ENCODE data around the gene SMPD1.

The SMPD1 gene

GRCh38 chr11:6400431-6401345 is 10.4 kb downstream of the SMPD1 start:
- Mint-ChIP-seq H3K27ac (no peak overlapping the region), H3K4me1 (peaks cover 33% of the 10 kb centered on the region), H3K27me3 (ENCODE audit: low read depth) (no peaks in the 10 kb centered on the region), H3K9me3 (no peaks in the 10 kb centered on the region), H3K36me3 (ENCODE audit: low read depth) (peaks cover 23% of the 10 kb centered on the region), H3K4me3 (no peak overlapping the region)
- no peak for TF ChIP-seq CTCF (IDR thresholded peaks at IDR 0.05; ENCODE audit: unreplicated experiment in 3 of 3)

GRCh38 chr11:6401464-6401863 is 11.2 kb downstream of the SMPD1 start:
- no peaks in the 10 kb centered on the region for H3K9me3 Mint-ChIP-seq
- peaks cover 36% of the 10 kb centered on the region for H3K4me1 Mint-ChIP-seq
- no peak overlapping the region for H3K4me3 Mint-ChIP-seq
- no peak for TF ChIP-seq CTCF (IDR thresholded peaks at IDR 0.05; ENCODE audit: unreplicated experiment in 3 of 3)
- H3K27me3 Mint-ChIP-seq (ENCODE audit: low read depth), result no peaks in the 10 kb centered on the region
- H3K27ac Mint-ChIP-seq, result no peak overlapping the region
- H3K36me3 Mint-ChIP-seq (ENCODE audit: low read depth), result peaks cover 27% of the 10 kb centered on the region

- no peaks in the 10 kb centered on the region for H3K27me3 Mint-ChIP-seq (ENCODE audit: low read depth)
- peaks cover 24% of the 10 kb centered on the region for H3K36me3 Mint-ChIP-seq (ENCODE audit: low read depth)
- TF ChIP-seq CTCF (IDR thresholded peaks at IDR 0.05; ENCODE audit: unreplicated experiment in 3 of 3), result no peak
- no peak overlapping the region for H3K4me3 Mint-ChIP-seq
- H3K4me1 Mint-ChIP-seq, result peaks cover 31% of the 10 kb centered on the region
- H3K27ac Mint-ChIP-seq, result no peak overlapping the region
- no peaks in the 10 kb centered on the region for H3K9me3 Mint-ChIP-seq
These were observed 11.8 kb downstream of the SMPD1 start for GRCh38 chr11:6402061-6402470.

GRCh38 chr11:6402561-6402981 is 12.3 kb downstream of the SMPD1 start:
- Mint-ChIP-seq H3K27ac (no peak overlapping the region), H3K4me3 (no peak overlapping the region), H3K9me3 (no peaks in the 10 kb centered on the region), H3K4me1 (peaks cover 26% of the 10 kb centered on the region), H3K36me3 (ENCODE audit: low read depth) (peaks cover 24% of the 10 kb centered on the region), H3K27me3 (ENCODE audit: low read depth) (no peaks in the 10 kb centered on the region)
- no peak for TF ChIP-seq CTCF (IDR thresholded peaks at IDR 0.05; ENCODE audit: unreplicated experiment in 3 of 3)

- H3K27ac Mint-ChIP-seq, result no peak overlapping the region
- no peaks in the 10 kb centered on the region for H3K9me3 Mint-ChIP-seq
- no peak overlapping the region for H3K4me3 Mint-ChIP-seq
- H3K4me1 Mint-ChIP-seq, result peaks cover 17% of the 10 kb centered on the region
- TF ChIP-seq CTCF (IDR thresholded peaks at IDR 0.05; ENCODE audit: unreplicated experiment in 3 of 3), result no peak
- peaks cover 29% of the 10 kb centered on the region for H3K36me3 Mint-ChIP-seq (ENCODE audit: low read depth)
- H3K27me3 Mint-ChIP-seq (ENCODE audit: low read depth), result no peaks in the 10 kb centered on the region
These were observed 13.3 kb downstream of the SMPD1 start for GRCh38 chr11:6403539-6403938.
